Tibial artery (tissue), 4 donors: ENCODE measurements around the gene HOXB2.
A peak's percentile ranks its signal among the peaks of the same experiment; 100 is the strongest.

Experiments
- DNase-seq, 2 donors: peaks; one replicate each; pipeline ENCODE4 v3.0.0-alpha.2; 2019
- H3K27ac ChIP-seq, 2 donors: fragments of 200-600 bp; sonication (generic) in 1 of 2; 1 replicate in 1 of 2; 2 replicates in 1 of 2; pipeline ENCODE4 v1.5.1; 2018 to 2019; ENCODE audit warnings: mild to moderate bottlenecking in 1 of 2
- H3K27me3 ChIP-seq, 2 donors: fragments of 200-600 bp; sonication (generic) in 1 of 2; one replicate each; pipeline versions ENCODE4 v1.5.1 to v1.6.0; 2016 to 2019
- H3K36me3 ChIP-seq, 3 donors: fragments of 200-600 bp; sonication (generic) in 2 of 3; one replicate each; pipeline ENCODE4 v1.5.1; 2016 to 2019; ENCODE audit warnings: mild to moderate bottlenecking in 2 of 3
- H3K4me1 ChIP-seq, 4 donors: fragments of 200-600 bp; sonication (generic) in 2 of 4; 1 replicate in 3 of 4; 2 replicates in 1 of 4; pipeline ENCODE4 v1.5.1; 2016 to 2019
- H3K4me3 ChIP-seq, 2 donors: fragments of 200-600 bp; sonication (generic) in 1 of 2; 1 replicate in 1 of 2; 2 replicates in 1 of 2; pipeline ENCODE4 v1.5.1; 2018 to 2019; ENCODE audit warnings: mild to moderate bottlenecking in 2 of 2
- H3K9me3 ChIP-seq, 3 donors: fragments of 200-600 bp; sonication (generic) in 1 of 3; one replicate each; pipeline ENCODE4 v1.5.1; 2016 to 2019
- intact Hi-C: fragments of 100-400 bp; cut with DNase I; formaldehyde crosslinking; loops from one replicate; pipeline ENCODE4 v1.15.0; 2023; ENCODE audit warnings: low total_unique reads
- TF ChIP-seq, protein P1 (sequence below), 2 experiments: fragments of 200-600 bp in 1 of 2; fragments of 450-650 bp in 1 of 2; IDR thresholded peaks; one replicate each; pipeline ENCODE4 v1.5.1; 2017 to 2019; ENCODE audit warnings: antibody characterized with exemption in 2 of 2, mild to moderate bottlenecking in 1 of 2, moderate library complexity in 1 of 2

HOXB2 gene

DNA sequence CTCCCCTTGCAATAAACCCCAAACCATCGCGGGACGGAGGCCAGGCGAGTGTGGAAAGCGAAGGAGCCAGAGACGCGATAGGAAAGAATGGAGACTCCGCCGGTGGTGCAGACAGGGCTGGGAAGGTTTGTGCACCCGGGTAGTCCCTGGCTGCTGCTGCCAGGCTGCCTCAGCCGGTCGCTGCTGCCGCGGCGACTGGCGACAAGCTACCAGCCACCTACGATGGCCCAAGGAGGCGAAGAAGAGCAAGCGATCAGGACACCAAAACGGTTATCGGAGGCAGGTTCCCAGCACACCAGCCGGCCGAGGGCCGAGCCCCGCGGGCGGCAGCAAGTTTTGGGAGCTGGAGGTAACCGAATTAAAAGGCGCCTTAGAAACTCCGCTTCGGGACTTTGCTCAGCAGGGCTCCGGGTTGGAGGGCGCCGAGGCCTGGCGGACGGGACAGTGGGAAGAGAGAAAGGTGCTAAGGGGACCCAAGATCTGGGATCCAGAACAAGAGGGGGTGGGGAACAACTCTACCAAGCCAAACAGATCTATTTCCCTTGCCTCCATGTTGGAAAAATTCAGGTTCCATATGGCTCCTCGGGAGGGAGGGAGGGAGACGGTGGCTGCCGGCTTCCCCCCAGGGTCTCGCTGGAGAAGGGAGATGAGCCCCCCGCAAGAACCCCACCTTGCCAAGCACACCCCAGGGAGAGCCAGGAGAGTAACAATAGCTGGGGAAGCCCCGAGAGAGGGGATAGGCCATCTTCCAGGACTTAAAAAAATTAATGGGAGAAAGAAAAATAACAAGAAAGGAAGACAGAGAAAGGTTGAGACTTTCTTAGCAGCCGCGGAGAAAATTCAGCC is 9.7 kb upstream of the HOXB2 start:
- peak overlapping the region; percentile 42 to 88 for H3K27ac ChIP-seq
- H3K9me3 ChIP-seq, result no peaks in the 10 kb centered on the region
- peak overlapping the region; percentile 43 to 67 for H3K4me3 ChIP-seq
- peaks cover 0 to 43% (median 12%) of the 10 kb centered on the region in 4 donors for H3K4me1 ChIP-seq
- H3K36me3 ChIP-seq, result no peaks in the 10 kb centered on the region
- no peaks in the 10 kb centered on the region for H3K27me3 ChIP-seq
- intact Hi-C loops, result no loop called here
- no peak for DNase-seq
- TF ChIP-seq, protein P1, sequence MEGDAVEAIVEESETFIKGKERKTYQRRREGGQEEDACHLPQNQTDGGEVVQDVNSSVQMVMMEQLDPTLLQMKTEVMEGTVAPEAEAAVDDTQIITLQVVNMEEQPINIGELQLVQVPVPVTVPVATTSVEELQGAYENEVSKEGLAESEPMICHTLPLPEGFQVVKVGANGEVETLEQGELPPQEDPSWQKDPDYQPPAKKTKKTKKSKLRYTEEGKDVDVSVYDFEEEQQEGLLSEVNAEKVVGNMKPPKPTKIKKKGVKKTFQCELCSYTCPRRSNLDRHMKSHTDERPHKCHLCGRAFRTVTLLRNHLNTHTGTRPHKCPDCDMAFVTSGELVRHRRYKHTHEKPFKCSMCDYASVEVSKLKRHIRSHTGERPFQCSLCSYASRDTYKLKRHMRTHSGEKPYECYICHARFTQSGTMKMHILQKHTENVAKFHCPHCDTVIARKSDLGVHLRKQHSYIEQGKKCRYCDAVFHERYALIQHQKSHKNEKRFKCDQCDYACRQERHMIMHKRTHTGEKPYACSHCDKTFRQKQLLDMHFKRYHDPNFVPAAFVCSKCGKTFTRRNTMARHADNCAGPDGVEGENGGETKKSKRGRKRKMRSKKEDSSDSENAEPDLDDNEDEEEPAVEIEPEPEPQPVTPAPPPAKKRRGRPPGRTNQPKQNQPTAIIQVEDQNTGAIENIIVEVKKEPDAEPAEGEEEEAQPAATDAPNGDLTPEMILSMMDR (IDR thresholded peaks at IDR 0.05), result no peak

DNA sequence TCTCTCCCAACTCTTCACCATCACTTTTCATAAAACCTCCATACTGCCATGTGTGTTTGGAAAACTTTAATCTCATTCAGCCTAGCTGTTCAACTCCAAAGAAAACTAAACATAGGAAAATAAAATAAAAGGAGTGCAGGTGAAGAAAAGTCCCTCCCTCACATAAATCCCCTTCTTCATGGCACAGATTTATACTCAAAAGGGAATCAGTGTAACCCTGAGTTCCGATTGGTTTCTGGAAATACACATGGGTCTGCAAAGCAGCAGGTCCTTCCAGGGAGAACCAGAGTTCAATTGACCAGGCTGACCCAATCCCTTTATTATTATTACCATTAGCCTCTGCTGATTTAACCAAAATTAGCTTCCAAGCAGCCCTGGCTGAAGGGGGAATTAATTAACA is 8.9 kb upstream of the HOXB2 start:
- Histone ChIP-seq H3K27ac (peak overlapping the region; percentile 42 to 88), H3K4me1 (peaks cover 0 to 43% (median 12%) of the 10 kb centered on the region in 4 donors), H3K9me3 (no peaks in the 10 kb centered on the region), H3K4me3 (peak overlapping the region; percentile 43 to 67), H3K27me3 (no peaks in the 10 kb centered on the region), H3K36me3 (no peaks in the 10 kb centered on the region)
- intact Hi-C loops, result no loop called here
- no peak for DNase-seq
- TF ChIP-seq, protein P1 (IDR thresholded peaks at IDR 0.05), result no peak

DNA sequence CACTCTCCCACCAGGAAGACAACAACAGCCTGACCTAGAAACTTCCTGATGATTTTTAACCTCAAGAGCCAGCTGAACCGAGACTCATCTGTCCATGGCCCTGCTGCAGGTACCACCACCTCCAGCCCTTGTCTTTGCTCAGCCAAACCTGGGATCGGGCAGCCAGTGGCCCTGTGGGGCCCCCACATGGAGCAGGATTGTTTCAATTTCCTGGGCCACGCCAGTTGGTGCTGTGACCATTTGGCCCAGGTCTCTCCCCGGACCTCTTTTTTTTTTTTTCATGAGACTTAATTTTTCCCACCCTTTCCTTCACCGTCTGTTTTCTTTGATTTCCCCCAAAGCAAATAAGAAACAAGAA is 8.3 kb upstream of the HOXB2 start:
- H3K36me3 ChIP-seq, result no peaks in the 10 kb centered on the region
- TF ChIP-seq, protein P1 (IDR thresholded peaks at IDR 0.05), result no peak
- H3K4me1 ChIP-seq, result peaks cover 0 to 43% (median 12%) of the 10 kb centered on the region in 4 donors
- no peak for DNase-seq
- H3K27ac ChIP-seq, result peak overlapping the region in 1 of 2 donors; percentile 16
- no peaks in the 10 kb centered on the region for H3K9me3 ChIP-seq
- H3K27me3 ChIP-seq, result no peaks in the 10 kb centered on the region
- no peak overlapping the region for H3K4me3 ChIP-seq
- intact Hi-C loops, result no loop called here

DNA sequence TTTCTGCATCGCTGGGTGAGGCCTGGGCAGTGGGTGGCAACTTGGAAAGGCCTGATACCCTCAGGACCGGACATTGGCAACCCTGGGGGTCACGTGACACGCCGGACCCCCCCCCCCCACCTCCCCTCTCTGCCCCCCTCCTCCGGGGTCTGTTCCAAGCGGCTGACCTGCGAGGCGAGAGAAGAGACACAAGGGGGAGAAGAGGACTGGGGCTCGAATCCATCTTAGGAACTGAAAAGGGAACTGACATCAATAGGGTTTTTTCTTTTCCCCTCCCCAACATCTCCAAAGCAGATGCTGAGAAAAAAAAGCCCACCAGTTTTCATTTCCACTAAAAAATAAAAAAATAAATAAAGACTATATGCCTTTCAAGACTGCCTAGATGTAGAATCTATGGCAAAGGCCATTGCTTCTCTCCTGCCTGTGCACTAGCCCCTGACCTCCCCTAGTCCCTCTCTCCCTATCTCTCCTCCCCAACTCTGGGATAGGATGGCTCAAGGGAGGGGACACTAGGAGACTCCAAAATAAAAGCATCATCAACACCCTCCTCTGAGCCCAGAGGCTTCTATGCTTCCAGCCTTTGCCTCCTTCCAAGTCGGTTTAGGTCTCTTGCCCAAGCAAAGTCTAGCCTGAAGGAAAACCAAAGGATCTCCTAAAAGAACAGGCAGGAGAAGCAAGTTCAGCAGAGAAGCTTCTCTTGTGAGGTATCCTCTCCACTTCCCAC is 7.7 kb upstream of the HOXB2 start:
- H3K4me1 ChIP-seq, result peaks cover 0 to 47% (median 12%) of the 10 kb centered on the region in 4 donors
- TF ChIP-seq, protein P1 (IDR thresholded peaks at IDR 0.05), result no peak
- intact Hi-C loops, result no loop called here
- DNase-seq, result no peak
- H3K27me3 ChIP-seq, result no peaks in the 10 kb centered on the region
- no peaks in the 10 kb centered on the region for H3K36me3 ChIP-seq
- H3K9me3 ChIP-seq, result no peaks in the 10 kb centered on the region
- H3K4me3 ChIP-seq, result no peak overlapping the region
- H3K27ac ChIP-seq, result peak overlapping the region in 1 of 2 donors; percentile 16

DNA sequence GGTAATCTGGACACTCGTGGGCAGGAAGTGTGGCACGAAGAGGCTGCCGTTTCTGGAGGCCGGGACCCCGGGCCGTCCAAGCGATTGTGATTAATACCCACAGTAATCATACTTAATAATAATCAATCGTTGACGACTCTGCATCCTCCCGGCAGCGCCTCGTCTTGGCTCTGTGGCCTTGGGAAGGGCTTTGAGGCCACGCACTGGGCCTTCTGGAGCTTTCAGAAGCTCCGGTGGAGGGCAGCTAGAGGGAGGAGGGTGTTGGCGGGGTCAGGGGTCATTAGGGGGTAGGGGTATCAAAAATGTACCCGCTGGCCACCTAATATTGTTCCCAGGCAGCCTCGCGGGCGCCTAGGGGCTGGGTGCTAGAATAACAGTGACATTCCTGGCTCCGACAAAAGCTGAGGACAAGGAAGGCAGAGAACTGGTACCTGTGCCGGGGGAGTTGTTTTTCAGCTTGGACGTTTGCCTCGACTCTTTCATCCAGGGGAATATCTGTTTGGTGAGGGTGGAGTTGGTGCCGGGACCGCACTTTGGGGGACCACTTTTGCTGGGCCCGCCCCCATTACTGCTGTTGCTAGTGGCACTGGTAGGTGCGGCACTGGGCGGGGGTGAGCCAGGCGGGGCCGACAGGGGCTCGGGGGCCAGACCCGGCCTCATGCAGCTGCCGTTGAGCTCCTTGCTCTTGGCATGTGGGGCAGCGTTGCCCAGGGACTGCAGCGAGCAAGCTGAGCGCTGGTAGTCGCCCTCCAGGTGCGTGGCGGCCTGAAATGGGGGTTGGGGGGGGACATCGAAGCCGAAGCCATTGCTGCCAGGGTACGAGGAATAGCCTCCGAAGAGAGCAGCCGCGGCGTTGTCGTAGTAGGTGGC is 6.9 kb upstream of the HOXB2 start:
- TF ChIP-seq, protein P1 (IDR thresholded peaks at IDR 0.05), result no peak
- Histone ChIP-seq H3K27ac (peak overlapping the region in 1 of 2 donors; percentile 16), H3K4me3 (no peak overlapping the region), H3K4me1 (peaks cover 0 to 47% (median 14%) of the 10 kb centered on the region in 4 donors), H3K27me3 (no peaks in the 10 kb centered on the region), H3K9me3 (no peaks in the 10 kb centered on the region), H3K36me3 (no peaks in the 10 kb centered on the region)
- intact Hi-C loops, result no loop called here
- DNase-seq, result no peak
